ENCODE measurements around the gene CHRM4. TPM values are rescaled to one million over a fixed set of nuclear protein-coding genes. Genes with fewer than 3 reads are reported as not detected.

The CHRM4 gene
- total and polyA plus RNA-seq, 2 of the 13 experiments (the other 11 are each of a cell fraction or from before 2014, with no cell fraction given) = 0.13 to 0.21 TPM

GRCh38 chr11:46392421-46393230 is 1.1 kb upstream of the CHRM4 start (continued):
- TF ChIP-seq ZNF362 (CRISPR knock-in tag; IDR thresholded peaks at IDR 0.05; ENCODE audit: borderline replicate concordance) = peak; percentile 13; the same call in 1 of the 2 replicates
- peak; percentile 98 for TF ChIP-seq ZNF557 (CRISPR knock-in tag; IDR thresholded peaks at IDR 0.05)
- TF ChIP-seq RERE (CRISPR knock-in tag; IDR thresholded peaks at IDR 0.05; ENCODE audit: low read depth) = peak; percentile 69; the same call in 1 of the 2 replicates
- TF ChIP-seq THAP7 (CRISPR knock-in tag; IDR thresholded peaks at IDR 0.05) = peak; percentile 97
- TF ChIP-seq ASH2L (IDR thresholded peaks at IDR 0.05; ENCODE audit: insufficient read length, low read depth, low read length) = peak; percentile 21
- no peak; the same call in 1 of the 2 replicates for TF ChIP-seq STAG1 (CRISPR knock-in tag; IDR thresholded peaks at IDR 0.05)
- peak; percentile 83 for TF ChIP-seq TEAD3 (CRISPR knock-in tag; optimal IDR thresholded peaks at IDR 0.05; ENCODE audit: borderline replicate concordance)
- TF ChIP-seq ZNF672 (CRISPR knock-in tag; IDR thresholded peaks at IDR 0.05) = no peak
- peak; percentile 83 for TF ChIP-seq E2F5 (CRISPR knock-in tag; conservative IDR thresholded peaks at IDR 0.05)
- TF ChIP-seq RFXANK (CRISPR knock-in tag; IDR thresholded peaks at IDR 0.05) = peak; percentile 88; the same call in 1 of the 2 replicates
- no peak for TF ChIP-seq ZNF577 (CRISPR knock-in tag; IDR thresholded peaks at IDR 0.05; ENCODE audit: borderline replicate concordance, low read depth)
- TF ChIP-seq TP53 (CRISPR knock-in tag; conservative IDR thresholded peaks at IDR 0.05) = peak; percentile 93
- TF ChIP-seq ZSCAN25 (CRISPR knock-in tag; IDR thresholded peaks at IDR 0.05) = peak; percentile 88
- TF ChIP-seq HOMEZ (CRISPR knock-in tag; IDR thresholded peaks at IDR 0.05; ENCODE audit: low read depth) = 0 out of 2 replicates have a peak, but pooled peaks have one; percentile 45
- TF ChIP-seq POLR2AphosphoS2 (IDR thresholded peaks at IDR 0.05; ENCODE audit: low read depth, low read length) = no peak
- peak; percentile 98 for TF ChIP-seq MAF1 (CRISPR knock-in tag; IDR thresholded peaks at IDR 0.05; ENCODE audit: borderline replicate concordance)
- TF ChIP-seq ZNF775 (CRISPR knock-in tag; IDR thresholded peaks at IDR 0.05; ENCODE audit: borderline replicate concordance) = no peak
- peak; percentile 96 for TF ChIP-seq JARID2 (CRISPR knock-in tag; IDR thresholded peaks at IDR 0.05; ENCODE audit: insufficient replicate concordance)
- peak; percentile 92 for TF ChIP-seq ZNF317 (CRISPR knock-in tag; IDR thresholded peaks at IDR 0.05)
